Measurements from ENCODE around the gene SDK1.

Gene SDK1

DNA sequence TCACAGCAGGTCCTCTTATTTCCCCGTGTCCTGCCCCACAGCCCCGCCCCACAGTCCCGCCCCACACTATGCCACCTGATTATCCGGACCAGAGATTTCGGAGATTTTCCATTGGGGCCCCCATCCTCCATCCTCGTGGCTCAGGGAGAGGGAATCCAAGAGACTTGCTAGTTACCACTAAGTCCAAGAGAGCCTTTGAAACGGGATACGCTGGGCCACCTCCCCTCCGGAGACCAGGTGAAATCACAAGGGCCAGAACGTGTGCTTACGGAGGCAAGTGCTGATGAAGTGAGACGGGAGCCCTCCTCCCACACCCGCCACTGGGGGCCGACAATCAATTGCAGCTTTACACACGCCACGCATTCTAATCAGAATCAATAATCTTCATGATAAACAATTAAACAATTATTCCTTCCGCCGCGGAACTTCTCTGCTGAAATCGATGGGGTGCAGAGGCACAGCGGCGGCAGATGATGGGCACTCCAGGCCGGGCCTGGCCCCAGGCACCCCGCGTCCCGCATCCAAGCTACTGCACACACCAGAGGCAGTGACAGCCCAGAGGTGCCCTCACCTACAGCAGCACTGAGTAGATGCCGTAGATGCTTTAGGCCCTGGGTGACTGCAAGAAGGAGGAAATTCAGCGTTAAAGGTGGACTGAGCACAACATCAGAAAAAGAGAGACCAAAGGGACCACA is 847.0 kb downstream of the SDK1 start:
- no peaks in the 10 kb centered on the region for H3K9me3 Mint-ChIP-seq (ENCODE audit: low read depth)
- no peak overlapping the region for H3K4me3 Mint-ChIP-seq
- no peaks in the 10 kb centered on the region for H3K36me3 Mint-ChIP-seq
- H3K4me1 Mint-ChIP-seq (ENCODE audit: low read depth) = peaks cover 5% of the 10 kb centered on the region
- peaks cover 8% of the 10 kb centered on the region for H3K27me3 Mint-ChIP-seq
- H3K27ac Mint-ChIP-seq = no peak overlapping the region

DNA sequence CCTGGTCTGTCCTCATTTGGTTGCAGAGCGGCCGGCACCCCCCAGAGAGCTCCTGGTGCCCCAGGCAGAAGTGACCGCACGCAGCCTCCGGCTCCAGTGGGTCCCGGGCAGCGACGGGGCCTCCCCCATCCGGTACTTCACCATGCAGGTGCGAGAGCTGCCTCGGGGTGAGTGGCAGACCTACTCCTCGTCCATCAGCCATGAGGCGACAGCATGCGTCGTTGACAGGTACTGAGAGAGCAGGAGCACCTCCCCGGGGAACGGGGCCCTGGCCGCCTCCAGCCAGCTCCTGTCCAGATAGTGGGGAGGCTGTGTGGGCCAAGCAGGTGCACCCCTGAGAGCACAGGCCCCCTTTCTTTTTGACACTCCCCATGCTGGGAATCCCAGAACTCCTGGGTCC is 848.2 kb downstream of the SDK1 start:
- peaks cover 8% of the 10 kb centered on the region for H3K27me3 Mint-ChIP-seq
- H3K27ac Mint-ChIP-seq = no peak overlapping the region
- H3K36me3 Mint-ChIP-seq = no peaks in the 10 kb centered on the region
- no peaks in the 10 kb centered on the region for H3K9me3 Mint-ChIP-seq (ENCODE audit: low read depth)
- no peak overlapping the region for H3K4me3 Mint-ChIP-seq
- H3K4me1 Mint-ChIP-seq (ENCODE audit: low read depth) = peaks cover 4% of the 10 kb centered on the region

DNA sequence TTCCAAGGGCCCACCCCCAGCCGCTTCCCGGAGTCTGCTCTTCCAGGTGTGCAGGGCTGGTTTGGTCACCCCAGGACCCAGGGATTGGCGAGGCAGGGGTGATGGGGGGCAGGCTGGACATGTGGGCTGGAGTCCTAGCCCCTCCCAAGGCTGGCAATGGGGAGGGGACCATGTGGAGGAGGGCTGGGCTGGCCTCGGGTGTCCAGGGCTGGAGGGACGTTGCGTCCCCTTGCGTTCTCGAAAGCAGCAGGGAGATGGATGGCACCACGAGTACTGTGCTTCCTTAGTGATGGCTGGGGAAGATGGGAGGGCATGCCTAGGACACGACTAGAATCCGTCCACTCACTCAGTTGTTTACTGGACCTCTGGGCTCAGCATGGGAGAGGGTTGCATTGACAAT is 848.6 kb downstream of the SDK1 start:
- Mint-ChIP-seq H3K9me3 (ENCODE audit: low read depth) (no peaks in the 10 kb centered on the region), H3K27me3 (peaks cover 5% of the 10 kb centered on the region), H3K4me1 (ENCODE audit: low read depth) (peaks cover 2% of the 10 kb centered on the region), H3K4me3 (no peak overlapping the region), H3K36me3 (no peaks in the 10 kb centered on the region), H3K27ac (no peak overlapping the region)

DNA sequence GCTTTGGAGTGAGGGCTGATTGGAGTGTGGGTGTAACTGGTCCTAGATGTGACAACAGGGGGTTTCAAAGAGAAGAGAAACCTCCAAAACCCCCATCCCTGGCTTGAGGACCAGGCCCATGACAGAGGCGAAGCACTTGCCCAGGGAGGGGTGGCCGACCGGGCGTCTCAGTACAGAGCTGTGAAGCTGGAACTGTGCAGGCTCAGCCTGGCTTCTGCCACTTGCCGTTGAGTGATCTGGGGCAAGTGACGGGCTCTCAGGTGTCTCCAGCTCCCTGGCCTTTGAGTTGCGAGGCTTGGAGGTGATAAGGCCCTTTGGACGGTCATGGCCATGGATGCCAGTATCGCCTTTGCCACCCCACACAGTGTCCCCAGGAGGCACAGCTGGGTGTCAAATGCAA is 849.7 kb downstream of the SDK1 start:
- Mint-ChIP-seq H3K4me1 (ENCODE audit: low read depth) (no peaks in the 10 kb centered on the region), H3K4me3 (no peak overlapping the region), H3K36me3 (no peaks in the 10 kb centered on the region), H3K9me3 (ENCODE audit: low read depth) (no peaks in the 10 kb centered on the region), H3K27ac (no peak overlapping the region), H3K27me3 (peaks cover 4% of the 10 kb centered on the region)

DNA sequence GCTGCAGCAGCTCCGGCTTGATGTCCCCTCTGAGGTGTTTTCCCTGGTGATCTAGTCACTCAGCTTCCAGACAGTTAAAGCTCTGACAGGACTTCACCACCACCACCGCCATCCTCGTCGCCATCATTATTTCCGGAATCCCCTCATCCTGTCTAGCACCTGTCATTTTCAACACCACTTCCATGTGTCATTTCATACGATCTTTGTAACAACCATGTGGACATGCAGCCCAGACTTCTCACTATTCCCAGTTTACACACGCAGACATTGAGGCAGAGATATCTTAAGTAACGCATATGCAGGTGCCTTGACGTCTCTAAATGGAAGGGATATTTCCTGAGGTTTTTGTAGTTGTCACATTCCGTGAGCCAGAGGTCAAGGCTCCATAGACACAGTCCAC is 850.5 kb downstream of the SDK1 start:
- no peaks in the 10 kb centered on the region for H3K4me1 Mint-ChIP-seq (ENCODE audit: low read depth)
- H3K9me3 Mint-ChIP-seq (ENCODE audit: low read depth) = no peaks in the 10 kb centered on the region
- H3K27ac Mint-ChIP-seq = no peak overlapping the region
- no peaks in the 10 kb centered on the region for H3K27me3 Mint-ChIP-seq
- H3K4me3 Mint-ChIP-seq = no peak overlapping the region
- H3K36me3 Mint-ChIP-seq = no peaks in the 10 kb centered on the region

DNA sequence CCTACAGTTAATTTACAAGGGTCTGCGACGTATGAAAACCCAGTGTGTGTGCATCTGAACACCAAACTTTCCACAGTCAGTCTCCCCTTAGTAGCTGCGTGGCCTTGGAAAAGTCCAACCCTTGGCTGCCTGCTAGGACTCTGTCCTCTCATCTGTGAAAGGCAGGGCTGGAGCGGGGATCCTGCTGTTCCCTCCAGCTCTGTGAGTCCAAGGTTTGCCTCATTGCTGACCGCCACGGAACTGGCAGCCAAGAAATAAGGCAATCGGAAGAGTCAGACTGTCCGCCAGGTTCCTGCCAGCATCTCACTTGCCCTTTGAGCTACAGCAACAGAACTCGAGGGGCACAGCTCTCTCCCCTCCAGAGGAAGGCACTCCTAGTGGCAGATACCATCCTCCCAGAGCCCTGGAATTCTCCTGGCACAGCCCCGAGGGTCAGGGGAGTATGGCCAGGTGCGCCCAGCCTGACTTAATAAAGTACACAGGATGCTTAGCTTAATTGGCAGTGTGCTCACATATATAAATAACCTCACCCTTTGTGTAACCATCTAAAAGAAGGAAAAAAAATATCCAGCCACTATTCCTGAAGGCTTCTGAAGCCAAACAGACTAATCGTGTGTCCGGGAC is 851.0 kb downstream of the SDK1 start:
- Mint-ChIP-seq H3K4me1 (ENCODE audit: low read depth) (no peaks in the 10 kb centered on the region), H3K9me3 (ENCODE audit: low read depth) (no peaks in the 10 kb centered on the region), H3K4me3 (no peak overlapping the region), H3K36me3 (no peaks in the 10 kb centered on the region), H3K27me3 (no peaks in the 10 kb centered on the region), H3K27ac (no peak overlapping the region)

DNA sequence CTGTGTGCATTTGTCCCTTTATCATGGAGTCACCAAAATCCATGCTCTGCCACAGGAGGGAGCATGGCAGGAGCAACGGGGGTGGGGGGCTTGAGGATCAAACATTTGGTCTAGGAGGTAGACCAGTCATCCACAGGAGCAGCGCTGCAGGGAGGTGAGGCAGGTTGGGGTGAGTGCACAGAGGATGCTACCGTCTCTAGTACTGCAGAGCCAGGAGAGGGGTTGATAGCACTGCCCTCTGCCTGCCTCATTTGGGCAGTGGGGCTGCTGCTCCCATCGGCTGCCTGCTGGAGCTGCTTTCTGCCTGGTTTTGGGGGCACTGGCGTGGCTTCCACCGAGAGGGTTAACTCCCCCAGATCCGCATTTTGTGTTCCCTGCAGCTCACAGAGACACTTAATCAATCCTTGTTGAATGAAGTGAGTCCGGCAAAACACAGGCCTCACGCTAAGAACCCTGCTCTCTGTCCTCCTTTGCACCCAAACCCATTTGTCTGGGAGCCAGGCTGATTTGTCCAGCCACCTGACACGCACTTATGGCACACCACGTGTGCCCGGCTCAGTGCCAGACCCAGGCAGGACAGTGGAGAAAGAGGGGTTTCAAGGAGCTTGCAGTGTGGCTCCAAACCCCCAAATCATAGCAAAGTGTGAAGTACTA is 854.0 kb downstream of the SDK1 start:
- no peak overlapping the region for H3K27ac Mint-ChIP-seq
- no peaks in the 10 kb centered on the region for H3K4me1 Mint-ChIP-seq (ENCODE audit: low read depth)
- no peaks in the 10 kb centered on the region for H3K9me3 Mint-ChIP-seq (ENCODE audit: low read depth)

DNA sequence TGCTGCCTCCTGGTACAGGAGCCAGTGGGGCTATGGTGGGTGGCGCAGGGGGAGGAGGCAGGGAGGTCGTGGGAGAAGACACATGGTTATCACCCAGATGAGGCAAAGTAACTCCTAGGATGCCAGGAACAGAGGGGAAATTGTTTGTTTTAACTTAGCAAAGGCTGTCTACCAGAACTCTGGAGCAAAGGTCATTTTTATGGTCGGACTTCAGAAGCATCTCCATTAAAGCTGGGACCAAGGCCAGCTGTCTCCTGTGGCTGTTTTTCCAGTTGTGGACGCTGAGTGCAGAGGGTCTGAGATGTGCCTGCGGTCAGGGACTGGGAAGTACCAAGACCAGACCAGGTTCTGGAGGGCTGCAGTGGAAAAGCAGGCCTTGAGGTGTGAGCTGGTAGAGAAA is 855.1 kb downstream of the SDK1 start:
- Mint-ChIP-seq H3K4me3 (no peak overlapping the region), H3K4me1 (ENCODE audit: low read depth) (no peaks in the 10 kb centered on the region), H3K27ac (no peak overlapping the region), H3K36me3 (no peaks in the 10 kb centered on the region), H3K27me3 (no peaks in the 10 kb centered on the region), H3K9me3 (ENCODE audit: low read depth) (no peaks in the 10 kb centered on the region)

More for the DNA sequence above, 854.0 kb downstream of the SDK1 start:
- Mint-ChIP-seq H3K36me3 (no peaks in the 10 kb centered on the region), H3K27me3 (no peaks in the 10 kb centered on the region), H3K4me3 (no peak overlapping the region)

DNA sequence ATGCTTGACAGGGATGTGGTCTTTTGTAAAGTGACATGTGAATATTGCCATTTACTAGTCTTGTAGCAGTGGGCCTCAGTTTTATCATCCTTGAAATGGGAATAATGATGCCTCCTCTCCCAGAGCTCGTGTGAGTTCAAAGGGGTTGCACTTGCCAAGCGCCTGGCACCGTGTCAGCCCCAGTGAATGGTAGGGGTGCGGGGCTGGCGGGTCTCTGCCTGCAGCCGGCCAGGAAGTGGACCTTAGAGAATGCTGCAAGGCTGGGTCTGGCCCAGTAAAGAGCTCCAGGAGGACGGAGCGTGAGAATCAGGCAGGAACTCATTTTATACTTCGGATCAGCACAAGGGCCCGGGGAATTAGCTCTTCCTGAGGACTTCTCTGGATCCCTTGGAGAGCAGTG is 856.6 kb downstream of the SDK1 start:
- no peaks in the 10 kb centered on the region for H3K4me1 Mint-ChIP-seq (ENCODE audit: low read depth)
- H3K27ac Mint-ChIP-seq = no peak overlapping the region

DNA sequence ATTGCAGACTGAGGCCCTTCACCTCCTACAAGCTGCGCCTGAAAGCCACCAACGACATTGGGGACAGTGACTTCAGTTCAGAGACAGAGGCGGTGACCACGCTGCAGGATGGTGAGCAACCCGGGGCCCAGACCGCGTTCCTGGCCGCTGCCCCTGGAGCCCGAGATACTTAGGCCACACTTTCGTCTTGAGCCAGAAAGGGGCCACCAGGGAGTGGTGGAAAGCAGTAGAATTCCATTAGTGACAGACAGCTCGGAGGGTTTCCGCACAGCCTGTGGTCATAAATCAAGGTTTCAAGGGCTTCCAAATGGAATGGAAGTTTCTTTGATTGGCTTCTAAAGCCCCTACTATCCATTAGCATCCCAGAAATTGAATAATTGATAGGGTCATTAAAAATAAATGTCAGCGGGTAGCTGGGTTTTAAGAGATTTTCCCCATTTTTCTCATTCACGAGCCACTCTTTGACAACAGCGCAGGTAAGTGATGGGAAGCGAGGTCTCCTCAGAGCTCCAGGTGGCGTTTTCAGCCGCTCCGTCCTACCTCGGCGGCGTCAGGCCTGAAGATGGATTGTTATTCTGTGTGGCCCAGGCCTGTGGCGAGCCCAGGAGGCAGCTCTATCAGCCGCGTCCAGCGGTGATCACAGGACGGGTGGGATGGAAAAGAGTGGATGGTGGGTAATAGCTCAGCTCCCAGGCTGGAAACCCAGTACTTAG is 857.5 kb downstream of the SDK1 start:
- H3K27ac Mint-ChIP-seq = no peak overlapping the region
- no peaks in the 10 kb centered on the region for H3K36me3 Mint-ChIP-seq
- H3K4me1 Mint-ChIP-seq (ENCODE audit: low read depth) = no peaks in the 10 kb centered on the region

More for the DNA sequence above, 856.6 kb downstream of the SDK1 start:
- no peak overlapping the region for H3K4me3 Mint-ChIP-seq
- H3K9me3 Mint-ChIP-seq (ENCODE audit: low read depth) = no peaks in the 10 kb centered on the region
- H3K36me3 Mint-ChIP-seq = no peaks in the 10 kb centered on the region
- H3K27me3 Mint-ChIP-seq = no peaks in the 10 kb centered on the region

DNA sequence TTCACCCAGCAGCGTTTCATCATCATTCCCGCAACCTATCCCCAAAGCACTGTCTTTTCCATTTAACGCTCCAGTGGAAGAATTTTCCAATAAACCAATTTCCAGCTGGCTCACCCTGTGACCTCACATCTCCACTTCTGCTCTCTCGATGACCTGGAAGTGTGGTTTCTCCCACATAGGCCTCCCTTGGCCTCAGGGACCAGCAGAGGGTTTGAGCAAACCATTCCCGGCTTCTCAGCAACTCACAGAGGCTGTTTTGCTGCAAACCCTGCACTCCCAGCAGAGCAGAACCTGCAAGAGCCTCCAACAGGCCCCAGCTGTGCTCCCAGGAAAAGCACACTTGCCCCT is 858.1 kb downstream of the SDK1 start:
- Mint-ChIP-seq H3K27me3 (no peaks in the 10 kb centered on the region), H3K9me3 (ENCODE audit: low read depth) (no peaks in the 10 kb centered on the region), H3K4me3 (no peak overlapping the region), H3K4me1 (ENCODE audit: low read depth) (no peaks in the 10 kb centered on the region), H3K36me3 (no peaks in the 10 kb centered on the region), H3K27ac (no peak overlapping the region)

More for the DNA sequence above, 857.5 kb downstream of the SDK1 start:
- Mint-ChIP-seq H3K27me3 (no peaks in the 10 kb centered on the region), H3K4me3 (no peak overlapping the region), H3K9me3 (ENCODE audit: low read depth) (no peaks in the 10 kb centered on the region)

DNA sequence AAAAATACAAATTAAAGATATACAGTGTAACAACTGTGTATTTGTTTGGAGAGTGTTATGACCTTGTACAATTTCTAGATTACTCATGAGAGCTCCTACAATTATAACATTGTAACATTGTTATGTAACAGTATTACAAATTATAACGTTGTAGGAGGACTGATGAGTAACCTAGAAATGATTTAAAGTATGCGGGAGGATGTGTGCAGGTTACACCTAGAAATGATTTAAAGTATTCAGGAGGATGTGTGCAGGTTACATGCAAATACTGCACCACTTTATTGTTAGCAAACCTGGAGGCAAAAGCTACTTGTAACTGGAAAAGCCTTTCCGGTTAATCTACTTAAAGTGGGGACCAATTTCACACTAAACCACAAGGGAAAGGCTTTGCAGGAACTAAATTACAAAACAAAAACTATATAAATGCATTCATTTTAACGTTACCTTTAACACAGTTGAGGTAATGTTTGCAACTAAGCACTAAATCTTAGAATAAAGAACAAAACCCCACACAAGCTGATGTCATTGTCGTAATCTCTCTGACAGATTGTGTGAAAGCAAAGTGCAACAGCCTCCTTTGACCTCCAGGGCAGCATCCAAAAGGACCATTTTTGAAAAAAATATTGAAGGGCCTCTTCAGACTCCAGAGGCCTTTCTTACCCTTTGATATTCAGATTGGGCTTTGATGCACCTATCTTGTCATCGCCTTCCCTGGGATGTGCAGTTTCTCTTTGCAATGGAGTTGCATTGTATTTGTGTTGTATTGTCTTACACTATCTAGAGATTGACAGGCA is 858.9 kb downstream of the SDK1 start:
- no peaks in the 10 kb centered on the region for H3K4me1 Mint-ChIP-seq (ENCODE audit: low read depth)
- no peaks in the 10 kb centered on the region for H3K36me3 Mint-ChIP-seq
- H3K4me3 Mint-ChIP-seq = no peak overlapping the region
- H3K27me3 Mint-ChIP-seq = no peaks in the 10 kb centered on the region
- H3K9me3 Mint-ChIP-seq (ENCODE audit: low read depth) = no peaks in the 10 kb centered on the region
- H3K27ac Mint-ChIP-seq = no peak overlapping the region

DNA sequence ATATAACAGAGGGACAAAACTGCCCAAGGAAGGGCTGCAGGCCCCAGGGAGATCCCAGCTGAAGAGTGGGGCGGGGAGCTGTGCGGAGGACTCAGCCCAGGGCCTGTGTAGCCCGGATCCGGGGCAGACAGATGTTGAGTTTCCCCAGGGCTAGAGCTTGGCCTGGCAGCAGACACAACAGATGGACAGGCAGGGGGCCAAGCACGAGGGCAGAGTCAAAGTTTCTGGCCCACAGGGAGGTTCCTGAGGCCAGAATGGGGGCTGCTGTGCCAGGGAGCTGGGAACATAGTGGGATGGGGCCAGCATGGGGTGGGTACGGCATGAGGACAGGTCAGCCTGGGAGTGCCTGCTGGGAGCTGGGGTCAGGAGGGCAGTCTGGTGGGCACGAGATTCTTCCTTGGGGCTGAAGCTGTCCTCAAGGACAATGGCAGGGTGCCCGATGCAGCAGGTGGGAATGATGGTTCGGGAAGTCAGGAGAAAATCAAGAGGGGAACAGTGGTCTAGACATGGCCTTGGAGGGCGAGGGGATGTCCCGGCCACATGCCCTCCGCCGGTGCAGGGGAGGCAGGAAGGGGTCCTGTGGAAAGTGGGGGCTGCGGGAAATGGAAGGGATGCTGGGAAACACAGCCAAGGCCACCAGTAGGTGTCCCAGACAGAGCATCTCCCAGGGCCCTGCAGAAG is 862.0 kb downstream of the SDK1 start:
- Mint-ChIP-seq H3K27ac (no peak overlapping the region), H3K36me3 (no peaks in the 10 kb centered on the region), H3K4me3 (no peak overlapping the region), H3K4me1 (ENCODE audit: low read depth) (no peaks in the 10 kb centered on the region), H3K9me3 (ENCODE audit: low read depth) (no peaks in the 10 kb centered on the region), H3K27me3 (no peaks in the 10 kb centered on the region)

DNA sequence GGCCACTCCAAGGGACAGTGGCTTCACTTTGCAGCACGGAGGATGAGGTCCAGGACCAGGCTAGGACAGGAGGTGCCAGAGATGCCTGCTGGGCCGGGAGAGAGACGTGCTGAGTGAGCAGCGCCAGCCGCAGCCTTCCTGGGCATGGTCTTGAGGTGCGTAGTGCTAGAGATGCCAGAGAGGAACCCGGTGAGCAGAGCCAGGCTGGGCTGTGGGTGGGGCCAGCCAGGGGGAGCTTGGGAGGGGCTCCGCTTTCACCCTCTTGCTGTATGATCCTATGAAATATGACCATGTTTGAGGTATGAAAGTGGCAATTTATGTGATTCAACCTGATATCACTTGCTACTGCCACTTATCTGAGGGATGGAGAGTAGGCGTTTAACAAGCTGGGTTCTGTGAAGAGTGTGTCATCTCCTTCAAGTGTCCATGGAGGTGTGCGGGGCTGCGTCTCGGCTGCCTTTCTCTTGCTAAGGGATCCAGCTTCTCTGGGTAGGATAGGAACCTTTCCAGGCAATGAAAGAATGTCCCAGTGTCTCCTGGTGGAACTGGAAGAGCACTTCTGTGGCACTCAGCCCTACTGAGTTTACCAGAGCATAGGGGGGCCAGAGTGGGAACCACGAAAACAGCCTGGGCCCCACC is 862.6 kb downstream of the SDK1 start:
- no peak overlapping the region for H3K27ac Mint-ChIP-seq
- no peaks in the 10 kb centered on the region for H3K27me3 Mint-ChIP-seq
- H3K4me1 Mint-ChIP-seq (ENCODE audit: low read depth) = no peaks in the 10 kb centered on the region
- H3K4me3 Mint-ChIP-seq = no peak overlapping the region
- no peaks in the 10 kb centered on the region for H3K36me3 Mint-ChIP-seq
- H3K9me3 Mint-ChIP-seq (ENCODE audit: low read depth) = no peaks in the 10 kb centered on the region

Measured in activated naive CD8-positive, alpha-beta T cell (primary cell).